ENCODE data around the gene ZNF10.

The ZNF10 gene

GRCh38 chr12:133192847-133193246, 62.4 kb downstream of the ZNF10 start:
- H3K4me3 ChIP-seq (ENCODE audit: low read depth, low read length) = no peak overlapping the region

GRCh38 chr12:133201888-133202287, 71.5 kb downstream of the ZNF10 start:
- H3K4me3 ChIP-seq (ENCODE audit: low read depth, low read length) = no peak overlapping the region

GRCh38 chr12:133202493-133203343, 72.3 kb downstream of the ZNF10 start:
- no peak overlapping the region for H3K4me3 ChIP-seq (ENCODE audit: low read depth, low read length)

GRCh38 chr12:133203344-133204263, 73.2 kb downstream of the ZNF10 start:
- no peak overlapping the region for H3K4me3 ChIP-seq (ENCODE audit: low read depth, low read length)

GRCh38 chr12:133204264-133204603, 73.8 kb downstream of the ZNF10 start:
- H3K4me3 ChIP-seq (ENCODE audit: low read depth, low read length) = no peak overlapping the region

GRCh38 chr12:133206390-133206789, 76.0 kb downstream of the ZNF10 start:
- no peak overlapping the region for H3K4me3 ChIP-seq (ENCODE audit: low read depth, low read length)
